Brain microvascular endothelial cell (primary cell): ENCODE data around the gene CCDC121.

Experiments
- DNase-seq: peaks from one replicate; pipeline ENCODE4 v3.0.0-alpha.2; 2020
- H3K27ac ChIP-seq: fragments of 250-450 bp; sonication (Bioruptor Pico); 2 replicates; pipeline ENCODE4 v1.5.1; 2020; ENCODE audit warnings: mild to moderate bottlenecking, moderate library complexity
- H3K27me3 ChIP-seq: fragments of 250-450 bp; sonication (Bioruptor Pico); replicated peaks from 2 replicates; pipeline ENCODE4 v1.5.1; 2020; ENCODE audit warnings: mild to moderate bottlenecking
- H3K36me3 ChIP-seq: fragments of 250-450 bp; sonication (Bioruptor Pico); replicated peaks from 2 replicates; pipeline ENCODE4 v1.5.1; 2020; ENCODE audit warnings: mild to moderate bottlenecking
- H3K4me3 ChIP-seq: 2 replicates; pipeline ENCODE4 v1.5.1; 2011; ENCODE audit warnings: low read depth, mild to moderate bottlenecking, control low read depth, low read length, moderate library complexity
- in situ Hi-C: cut with HindIII; loops from 2 replicates; pipeline ENCODE4 v1.10.0; 2017; ENCODE audit warnings: low sequenced_read_pairs, low pct_ligation_motif_present
- TF ChIP-seq, protein P1 (sequence below): IDR thresholded peaks from 2 replicates; pipeline ENCODE4 v1.5.1; 2011; ENCODE audit warnings: low read depth, mild to moderate bottlenecking, moderate library complexity, low read length, control low read depth, inconsistent platforms; ENCODE audit errors: missing control alignments

Gene CCDC121, protein sequence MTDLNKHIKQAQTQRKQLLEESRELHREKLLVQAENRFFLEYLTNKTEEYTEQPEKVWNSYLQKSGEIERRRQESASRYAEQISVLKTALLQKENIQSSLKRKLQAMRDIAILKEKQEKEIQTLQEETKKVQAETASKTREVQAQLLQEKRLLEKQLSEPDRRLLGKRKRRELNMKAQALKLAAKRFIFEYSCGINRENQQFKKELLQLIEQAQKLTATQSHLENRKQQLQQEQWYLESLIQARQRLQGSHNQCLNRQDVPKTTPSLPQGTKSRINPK

DNA sequence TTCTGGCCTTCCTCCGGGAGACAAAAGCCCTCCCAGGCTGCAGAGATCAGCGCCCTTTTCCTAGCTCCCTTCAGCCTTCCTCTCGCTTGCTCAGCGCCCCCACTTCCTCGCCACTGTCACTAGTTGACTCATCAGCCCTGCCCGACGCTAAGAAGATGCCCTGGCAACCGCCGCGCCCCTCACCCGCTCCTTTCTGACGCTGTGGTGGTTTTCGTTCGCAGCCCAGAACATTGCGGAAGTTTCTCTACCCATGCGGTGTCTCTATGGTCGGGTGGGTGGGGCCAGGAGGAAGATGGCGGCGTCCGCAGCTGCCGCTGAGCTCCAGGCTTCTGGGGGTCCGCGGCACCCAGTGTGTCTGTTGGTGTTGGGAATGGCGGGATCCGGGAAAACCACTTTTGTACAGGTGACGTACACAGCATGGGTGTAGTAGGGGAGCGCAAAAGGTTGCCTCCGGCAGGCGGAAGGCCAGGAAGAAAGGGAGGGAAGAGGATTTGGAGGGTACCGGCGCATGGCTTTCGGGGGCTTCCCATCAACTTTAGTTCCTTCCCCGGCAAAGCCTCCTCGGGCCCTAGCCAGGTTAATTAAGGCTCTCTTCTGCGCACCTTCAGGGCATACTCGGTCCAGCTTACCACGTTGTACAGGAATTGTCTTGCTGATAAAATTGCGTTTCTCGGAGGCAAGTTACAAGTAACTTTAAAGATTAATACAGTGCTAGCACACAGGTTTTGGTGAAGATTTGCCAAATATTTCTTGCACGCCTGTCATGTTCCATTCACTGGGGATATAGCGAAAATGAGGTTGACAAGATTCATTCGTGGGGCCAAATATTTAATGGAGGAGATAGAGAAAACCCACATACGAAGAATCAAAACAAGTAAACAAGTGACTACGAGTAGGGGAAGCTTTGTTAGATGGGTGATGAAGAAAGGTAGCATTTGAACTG is at the start of gene CCDC121, which contains the start of gene GPN1:
TSS of gene CCDC121 (minus strand) at position 246 of the 943 bp plus-strand sequence. CDS start 1,213 bp downstream, outside the sequence.
TSS of gene GPN1 (plus strand) at position 284 of the 943 bp plus-strand sequence. CDS start at position 293, 9 bp downstream.
- no peaks in the 10 kb centered on the region for H3K27me3 ChIP-seq
- peak; percentile 96 for DNase-seq
- TF ChIP-seq, protein P1, sequence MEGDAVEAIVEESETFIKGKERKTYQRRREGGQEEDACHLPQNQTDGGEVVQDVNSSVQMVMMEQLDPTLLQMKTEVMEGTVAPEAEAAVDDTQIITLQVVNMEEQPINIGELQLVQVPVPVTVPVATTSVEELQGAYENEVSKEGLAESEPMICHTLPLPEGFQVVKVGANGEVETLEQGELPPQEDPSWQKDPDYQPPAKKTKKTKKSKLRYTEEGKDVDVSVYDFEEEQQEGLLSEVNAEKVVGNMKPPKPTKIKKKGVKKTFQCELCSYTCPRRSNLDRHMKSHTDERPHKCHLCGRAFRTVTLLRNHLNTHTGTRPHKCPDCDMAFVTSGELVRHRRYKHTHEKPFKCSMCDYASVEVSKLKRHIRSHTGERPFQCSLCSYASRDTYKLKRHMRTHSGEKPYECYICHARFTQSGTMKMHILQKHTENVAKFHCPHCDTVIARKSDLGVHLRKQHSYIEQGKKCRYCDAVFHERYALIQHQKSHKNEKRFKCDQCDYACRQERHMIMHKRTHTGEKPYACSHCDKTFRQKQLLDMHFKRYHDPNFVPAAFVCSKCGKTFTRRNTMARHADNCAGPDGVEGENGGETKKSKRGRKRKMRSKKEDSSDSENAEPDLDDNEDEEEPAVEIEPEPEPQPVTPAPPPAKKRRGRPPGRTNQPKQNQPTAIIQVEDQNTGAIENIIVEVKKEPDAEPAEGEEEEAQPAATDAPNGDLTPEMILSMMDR: no peak
- H3K36me3 ChIP-seq: peaks cover 18% of the 10 kb centered on the region
- H3K27ac ChIP-seq: peak within 1 kb of the TSS; percentile 96
- H3K4me3 ChIP-seq: peak within 1 kb of the TSS; percentile 91
- in situ Hi-C loops: no loop called here

DNA sequence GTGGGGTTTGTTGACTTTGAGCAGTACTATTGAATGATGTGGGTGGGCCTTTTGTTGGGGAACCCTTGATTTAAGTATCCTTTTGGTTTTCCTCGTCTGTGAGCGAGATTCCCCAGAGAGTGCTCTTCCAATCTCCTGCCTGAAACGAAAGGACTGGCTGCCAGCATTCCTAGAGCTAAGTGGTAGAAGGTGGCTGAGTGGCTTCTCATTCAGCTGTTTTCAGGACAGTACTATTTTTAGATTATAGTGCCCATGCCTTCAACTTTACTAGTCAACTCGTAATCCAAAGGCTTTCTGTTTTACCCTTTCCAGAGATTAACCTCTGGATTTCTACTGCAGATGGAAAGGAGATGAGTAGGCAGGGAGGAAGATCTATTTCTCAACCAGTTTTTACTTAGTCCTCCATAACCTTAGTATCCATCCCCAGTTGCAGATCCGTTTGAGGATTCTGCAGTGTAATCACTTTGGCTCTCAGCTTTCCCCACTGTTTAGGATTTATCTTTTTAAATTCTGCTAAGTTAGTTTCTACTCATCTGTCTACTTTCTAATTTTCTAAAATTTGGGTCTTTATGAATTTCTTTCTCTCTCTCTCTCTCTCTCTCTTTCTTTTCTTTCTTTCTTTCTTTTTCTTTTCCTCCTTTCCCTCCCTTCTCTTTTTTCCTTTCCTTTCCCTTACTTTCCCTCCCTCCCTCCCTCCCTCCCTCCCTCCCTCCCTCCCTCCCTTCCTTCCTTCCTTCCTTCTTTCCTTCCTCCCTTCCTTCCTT is 44.1 kb upstream of the CCDC121 start:
- Histone ChIP-seq H3K4me3 (no peak overlapping the region), H3K27ac (no peak overlapping the region), H3K36me3 (peaks cover 44% of the 10 kb centered on the region), H3K27me3 (no peaks in the 10 kb centered on the region)
- in situ Hi-C loops: no loop called here
- DNase-seq: no peak
- TF ChIP-seq, protein P1: no peak

DNA sequence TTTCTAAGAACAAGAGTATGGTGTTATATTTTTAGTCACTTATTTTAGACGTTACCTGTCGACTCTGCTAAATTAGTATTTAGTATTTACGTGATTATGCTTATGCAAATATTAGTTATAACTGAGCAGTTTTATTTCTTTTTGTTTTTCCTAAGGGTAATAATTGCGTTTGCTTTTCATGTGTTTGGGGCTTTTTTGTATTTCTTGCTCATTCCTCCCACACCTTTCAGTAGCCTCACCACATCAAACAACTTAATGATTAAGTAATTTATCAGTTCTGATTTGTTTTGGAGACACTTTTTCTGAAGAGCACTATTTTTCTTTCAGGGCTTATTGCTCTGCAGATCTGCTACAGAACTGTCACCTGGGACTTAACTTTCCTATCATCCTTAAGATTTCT is 42.4 kb upstream of the CCDC121 start:
- DNase-seq: no peak
- Histone ChIP-seq H3K36me3 (peaks cover 38% of the 10 kb centered on the region), H3K27ac (no peak overlapping the region), H3K4me3 (no peak overlapping the region), H3K27me3 (no peaks in the 10 kb centered on the region)
- in situ Hi-C loops: no loop called here
- TF ChIP-seq, protein P1: no peak

DNA sequence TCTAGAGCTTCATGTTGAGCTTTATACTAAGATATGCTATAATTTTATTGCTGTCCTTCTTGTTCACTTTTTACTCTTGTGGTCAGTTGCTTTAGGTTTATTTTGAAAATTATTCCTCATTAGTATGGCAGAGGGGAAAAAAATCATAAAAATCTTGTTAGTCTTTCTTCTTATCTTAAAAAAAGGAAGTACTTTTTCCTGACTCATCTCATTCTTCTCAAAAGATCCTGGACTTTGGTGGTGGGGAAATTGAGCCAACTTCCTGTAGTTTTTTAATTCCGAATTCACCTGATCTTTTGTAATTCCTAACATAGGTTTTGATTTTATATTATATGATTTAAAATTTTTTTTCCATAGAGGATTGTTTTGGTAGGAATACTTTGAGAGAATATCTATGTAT is 38.6 kb upstream of the CCDC121 start:
- TF ChIP-seq, protein P1: no peak
- in situ Hi-C loops: no loop called here
- DNase-seq: no peak
- Histone ChIP-seq H3K27ac (no peak overlapping the region), H3K4me3 (no peak overlapping the region), H3K36me3 (peaks cover 20% of the 10 kb centered on the region), H3K27me3 (no peaks in the 10 kb centered on the region)

DNA sequence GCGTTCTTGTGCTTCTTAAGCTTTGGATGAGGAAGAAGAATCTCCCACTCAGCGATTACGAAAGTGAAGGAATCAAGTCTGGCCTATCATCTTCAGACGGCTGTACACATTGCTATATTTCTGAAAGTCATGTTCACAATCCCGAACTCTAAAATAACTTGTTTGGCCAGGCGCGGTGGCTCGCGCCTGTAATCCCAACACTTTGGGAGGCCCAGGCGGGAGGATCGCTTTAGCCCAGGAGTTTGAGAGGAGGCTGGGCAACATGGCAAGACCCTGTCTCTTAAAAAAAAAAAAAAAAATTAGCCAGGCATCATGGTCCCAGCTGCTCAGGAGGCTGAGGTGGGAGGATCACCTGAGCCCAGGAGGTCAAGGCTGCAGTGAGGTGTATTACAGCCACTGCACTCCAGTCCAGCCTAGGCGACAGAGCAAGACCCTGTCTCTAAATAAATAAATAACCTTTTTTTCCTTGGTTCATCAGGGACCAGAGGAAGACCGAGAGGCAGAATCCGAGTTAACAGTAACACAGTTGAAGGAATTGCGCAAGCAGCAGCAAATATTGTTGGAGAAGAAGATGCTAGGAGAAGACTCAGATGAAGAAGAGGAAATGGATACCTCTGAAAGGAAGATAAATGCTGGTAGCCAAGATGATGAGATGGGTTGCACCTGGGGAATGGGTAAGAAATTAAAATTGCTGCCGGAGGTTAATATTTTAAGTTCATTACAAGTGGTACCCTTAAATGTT is 36.0 kb upstream of the CCDC121 start:
- Histone ChIP-seq H3K27me3 (no peaks in the 10 kb centered on the region), H3K27ac (no peak overlapping the region), H3K36me3 (peaks cover 27% of the 10 kb centered on the region), H3K4me3 (peak overlapping the region; percentile 95)
- no peak for DNase-seq
- in situ Hi-C loops: no loop called here
- TF ChIP-seq, protein P1: no peak
